GM18868 (cell line): ENCODE results near the gene DOK5.

ENCODE experiments used
- ATAC-seq: cut with Tn5 transposase; IDR thresholded peaks from one replicate; pipeline ENCODE4 v1.9.1; 2021; ENCODE audit warnings: mild to moderate bottlenecking, moderate library complexity; ENCODE audit not compliant: unreplicated experiment

DOK5 gene

DNA sequence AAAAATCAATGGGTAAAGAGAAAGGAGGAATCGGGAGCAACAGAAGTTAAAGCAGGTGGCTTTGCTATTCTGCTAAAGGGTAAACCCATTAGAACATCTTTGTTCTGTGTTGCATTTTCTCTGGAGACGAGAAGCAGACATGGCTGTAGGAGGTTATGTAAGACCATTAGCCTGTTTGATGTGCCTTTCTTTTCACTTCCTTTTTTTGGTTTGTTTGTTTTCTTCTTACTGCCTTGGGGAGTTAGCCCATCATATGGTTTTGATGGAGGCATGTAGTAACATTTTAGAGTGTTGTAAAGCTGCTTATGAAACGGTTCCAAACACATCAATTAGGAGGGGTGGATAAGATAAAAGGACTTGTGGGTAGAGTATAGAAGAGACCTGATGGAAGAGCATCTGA lies 131.0 kb downstream of the DOK5 start:
- peak; percentile 85 for ATAC-seq

- ATAC-seq: no peak
These were observed 132.8 kb downstream of the DOK5 start for GRCh38 chr20:54608039-54608745.

DNA sequence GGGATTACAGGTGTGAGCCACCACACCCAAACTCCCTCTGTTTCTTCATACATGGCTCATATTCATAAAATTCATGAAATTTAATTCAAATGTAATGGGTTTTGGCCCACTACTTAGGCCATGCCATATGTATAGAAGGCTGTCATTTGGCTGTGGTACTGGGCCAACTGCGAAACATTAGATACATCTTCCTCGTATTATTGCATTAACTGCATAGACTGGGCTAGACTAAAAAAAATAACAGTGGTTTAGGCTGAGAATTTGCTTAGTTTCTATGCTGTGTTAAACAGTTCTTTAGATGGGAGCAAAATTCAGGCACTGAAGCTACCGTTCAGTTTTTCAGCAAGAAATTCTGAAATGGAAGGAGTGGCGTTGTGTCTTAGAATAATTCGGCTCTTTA lies 133.6 kb downstream of the DOK5 start:
- no peak for ATAC-seq

- ATAC-seq: no peak
These were observed 136.5 kb downstream of the DOK5 start for GRCh38 chr20:54611708-54612412.

DNA sequence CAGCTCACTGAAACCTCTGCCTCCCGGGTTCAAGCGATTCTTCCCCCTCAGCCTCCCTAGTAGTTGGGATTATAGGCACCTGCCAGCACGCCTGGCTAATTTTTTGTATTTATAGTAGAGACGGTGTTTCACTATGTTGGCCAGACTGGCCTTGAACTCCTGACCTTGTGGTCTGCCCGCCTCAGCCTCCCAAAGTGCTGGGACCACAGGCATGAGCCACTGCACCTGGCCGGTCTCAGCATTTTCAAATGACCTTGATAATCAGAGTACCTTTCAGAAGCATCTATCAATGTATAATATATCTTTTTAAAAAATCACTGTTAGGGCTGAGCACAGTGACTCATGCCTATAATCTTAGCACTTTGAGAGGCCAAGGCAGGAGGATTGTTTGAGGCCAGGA lies 143.0 kb downstream of the DOK5 start:
- no peak for ATAC-seq

DNA sequence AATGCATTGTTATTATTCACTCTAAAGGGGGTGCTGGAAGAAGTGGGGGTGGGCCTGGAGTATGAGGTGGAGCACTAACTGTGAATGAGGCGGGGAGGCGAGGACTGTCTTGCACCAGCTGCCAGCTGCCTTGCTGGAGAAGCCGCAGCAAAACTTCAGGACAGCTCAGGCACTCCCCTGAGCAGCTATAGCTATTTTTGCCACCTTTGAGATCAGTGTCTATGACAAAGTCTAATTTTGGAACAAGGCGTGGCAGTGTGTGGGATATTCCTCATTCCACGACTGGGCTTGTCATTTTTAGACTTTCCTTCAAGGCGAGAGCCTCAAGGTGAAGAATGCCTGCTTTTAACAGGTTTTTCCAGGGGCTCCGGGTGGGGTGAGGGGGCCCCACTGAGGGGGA lies 143.8 kb downstream of the DOK5 start:
- ATAC-seq: no peak

DNA sequence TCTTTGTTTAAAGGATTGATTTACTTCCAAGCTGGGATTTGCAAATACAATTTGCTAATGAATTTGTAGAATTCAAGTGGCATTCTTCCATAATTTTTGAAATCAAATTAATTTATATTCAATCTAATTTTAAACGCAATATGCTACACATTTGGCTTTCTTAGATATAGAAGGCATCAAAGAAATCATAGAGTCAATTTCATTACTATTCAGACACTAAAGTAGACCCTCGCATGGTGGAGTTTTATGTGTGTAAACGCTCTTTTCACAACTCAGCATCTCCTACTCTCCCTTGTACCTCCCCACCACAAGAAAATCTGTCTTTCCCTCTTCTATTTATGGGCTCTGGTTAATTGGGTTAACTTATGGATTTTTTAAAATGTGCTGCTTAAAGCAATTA lies 144.3 kb downstream of the DOK5 start:
- no peak for ATAC-seq

- no peak for ATAC-seq
These were observed 145.2 kb downstream of the DOK5 start for GRCh38 chr20:54620611-54621010.

GRCh38 chr20:54622333-54623295 lies 147.2 kb downstream of the DOK5 start:
- ATAC-seq: no peak

- no peak for ATAC-seq
These were observed 148.7 kb downstream of the DOK5 start for GRCh38 chr20:54623991-54624569.

DNA sequence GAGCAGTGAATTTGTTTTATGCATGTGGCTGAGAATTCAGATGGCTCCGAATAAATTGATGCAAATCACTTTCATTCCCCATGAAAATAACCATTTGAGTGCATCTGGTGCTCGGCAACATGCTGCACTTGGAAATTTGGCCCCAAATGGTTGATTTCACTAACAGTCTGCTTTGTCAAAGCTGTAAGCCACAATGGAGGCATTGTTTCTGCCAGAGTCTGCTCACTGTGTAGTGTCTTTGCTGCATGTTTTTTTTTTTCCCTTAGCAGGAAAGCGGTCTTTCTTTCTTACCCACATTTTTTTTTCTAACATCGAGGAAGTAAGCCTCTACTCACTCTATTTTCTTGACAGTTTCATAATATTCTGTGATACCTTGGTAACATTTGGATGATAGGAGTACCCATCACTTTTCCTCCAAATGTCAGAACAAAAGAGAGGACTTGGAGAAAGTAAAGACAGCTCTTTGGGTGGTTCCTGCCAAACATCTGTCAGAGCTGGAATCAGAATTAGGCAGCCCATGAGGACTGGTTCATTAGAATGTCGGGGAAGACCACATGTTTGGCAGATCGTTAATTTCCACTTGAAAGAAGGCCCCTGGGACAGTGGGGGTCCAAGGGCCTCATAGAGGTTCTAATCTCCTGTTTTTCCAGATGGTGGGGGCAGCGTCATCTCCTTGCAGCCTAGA lies 149.5 kb downstream of the DOK5 start:
- no peak for ATAC-seq

GRCh38 chr20:54625497-54625896 lies 150.1 kb downstream of the DOK5 start:
- no peak for ATAC-seq

- ATAC-seq: no peak
These were observed 150.7 kb downstream of the DOK5 start for GRCh38 chr20:54626126-54626525.

- ATAC-seq: no peak
These were observed 154.2 kb downstream of the DOK5 start for GRCh38 chr20:54629632-54630031.

GRCh38 chr20:54630582-54630981 lies 155.2 kb downstream of the DOK5 start:
- no peak for ATAC-seq

GRCh38 chr20:54631059-54631458 lies 155.7 kb downstream of the DOK5 start:
- ATAC-seq: no peak

DNA sequence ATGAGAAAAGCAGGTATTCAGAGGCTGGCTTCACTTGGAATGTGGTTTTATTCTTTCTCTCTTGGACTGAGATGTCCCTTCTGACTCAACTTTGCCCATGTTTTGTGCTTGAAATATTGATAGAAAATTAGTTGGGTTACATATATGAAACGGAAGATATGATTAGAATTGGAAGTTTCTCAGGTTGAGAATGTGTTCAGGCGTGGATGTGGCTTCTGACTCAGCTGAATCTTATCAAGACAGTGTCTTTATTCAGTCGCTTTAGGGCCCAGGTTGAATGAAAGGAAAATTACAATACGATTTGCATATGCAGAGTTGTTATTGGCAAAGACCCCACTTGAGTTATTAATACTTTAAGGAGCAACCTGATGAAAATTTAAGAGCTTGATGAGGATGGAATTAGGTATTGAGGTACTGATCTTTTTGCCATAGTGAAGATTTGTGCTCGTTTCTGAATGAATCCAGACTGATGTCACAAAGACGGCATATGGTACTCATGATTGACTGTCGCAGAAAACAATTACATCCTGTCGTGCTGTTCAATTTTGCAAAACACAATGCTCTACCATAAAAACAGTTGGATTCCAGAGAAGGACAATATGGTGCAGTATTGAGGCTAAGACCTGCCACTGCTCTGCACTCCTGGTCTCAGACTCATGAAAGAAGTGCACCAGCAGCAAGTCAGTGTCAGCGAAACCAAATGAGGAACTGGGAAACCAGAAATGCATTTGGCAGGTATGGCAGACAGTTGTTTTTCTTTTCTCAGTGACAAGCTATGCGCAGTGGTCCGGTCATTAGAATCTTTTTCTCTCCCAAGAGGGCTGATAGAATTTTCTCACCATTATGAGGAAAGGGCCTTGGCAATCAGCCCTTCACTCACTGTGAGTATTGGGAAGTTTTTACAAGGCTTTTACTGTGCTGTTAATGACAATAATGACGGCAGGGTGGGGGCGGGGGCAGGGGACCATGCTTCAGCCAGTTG lies 158.3 kb downstream of the DOK5 start:
- ATAC-seq: peak; percentile 99

- ATAC-seq: no peak
These were observed 161.2 kb downstream of the DOK5 start for GRCh38 chr20:54636575-54636974.

DNA sequence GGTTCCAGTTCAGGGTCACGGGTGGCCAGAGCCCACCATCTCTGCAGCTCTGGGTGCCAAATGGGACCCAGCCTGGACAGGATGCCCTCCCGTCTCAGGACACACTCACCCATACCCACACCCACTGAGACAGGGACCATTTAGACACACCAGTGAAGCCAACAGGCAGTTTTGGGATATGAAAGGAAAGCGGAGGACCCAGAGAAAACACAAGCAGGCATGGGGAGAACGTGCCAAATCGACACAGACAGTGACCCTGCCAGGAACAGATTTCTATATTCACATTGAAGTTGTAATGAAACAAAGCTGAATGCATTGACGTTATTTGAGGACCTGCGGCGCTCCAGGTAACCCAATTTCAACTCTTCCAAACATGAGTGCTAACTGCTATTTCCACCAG lies 164.5 kb downstream of the DOK5 start:
- ATAC-seq: no peak
